Kasumi-1 (cell line): ENCODE data around the gene ID2.
A peak's percentile ranks its signal among the peaks of the same experiment; 100 is the strongest.

Experiments
- DNase-seq, 2 experiments: peaks; one replicate each; lab custom pipeline; 2025; lab: John Stamatoyannopoulos, UW

The ID2 gene, protein sequence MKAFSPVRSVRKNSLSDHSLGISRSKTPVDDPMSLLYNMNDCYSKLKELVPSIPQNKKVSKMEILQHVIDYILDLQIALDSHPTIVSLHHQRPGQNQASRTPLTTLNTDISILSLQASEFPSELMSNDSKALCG

DNA sequence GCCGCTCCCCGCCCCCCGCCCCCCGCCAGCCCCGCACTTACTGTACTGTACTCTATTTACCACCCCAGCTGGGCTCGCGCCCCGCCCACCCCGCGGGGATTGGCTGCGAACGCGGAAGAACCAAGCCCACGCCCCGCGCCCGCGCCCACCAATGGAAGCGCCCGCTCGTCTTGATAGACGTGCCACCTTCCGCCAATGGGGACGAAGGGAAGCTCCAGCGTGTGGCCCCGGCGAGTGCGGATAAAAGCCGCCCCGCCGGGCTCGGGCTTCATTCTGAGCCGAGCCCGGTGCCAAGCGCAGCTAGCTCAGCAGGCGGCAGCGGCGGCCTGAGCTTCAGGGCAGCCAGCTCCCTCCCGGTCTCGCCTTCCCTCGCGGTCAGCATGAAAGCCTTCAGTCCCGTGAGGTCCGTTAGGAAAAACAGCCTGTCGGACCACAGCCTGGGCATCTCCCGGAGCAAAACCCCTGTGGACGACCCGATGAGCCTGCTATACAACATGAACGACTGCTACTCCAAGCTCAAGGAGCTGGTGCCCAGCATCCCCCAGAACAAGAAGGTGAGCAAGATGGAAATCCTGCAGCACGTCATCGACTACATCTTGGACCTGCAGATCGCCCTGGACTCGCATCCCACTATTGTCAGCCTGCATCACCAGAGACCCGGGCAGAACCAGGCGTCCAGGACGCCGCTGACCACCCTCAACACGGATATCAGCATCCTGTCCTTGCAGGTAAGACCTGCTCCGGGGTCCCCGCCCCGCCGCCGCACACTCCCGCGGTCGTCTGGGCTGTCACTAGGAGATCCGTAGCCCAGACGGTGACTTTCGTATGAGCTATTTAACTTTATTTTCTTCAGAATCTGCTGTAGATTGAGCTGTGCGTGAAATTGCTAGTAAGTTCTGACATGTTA lies at the start of gene ID2:
Gene ID2, plus strand, starts transcription at position 271 of the 907 bp plus-strand sequence. Its CDS starts 110 bp downstream, at position 381.
- DNase-seq = peak; percentile 94 to 96

DNA sequence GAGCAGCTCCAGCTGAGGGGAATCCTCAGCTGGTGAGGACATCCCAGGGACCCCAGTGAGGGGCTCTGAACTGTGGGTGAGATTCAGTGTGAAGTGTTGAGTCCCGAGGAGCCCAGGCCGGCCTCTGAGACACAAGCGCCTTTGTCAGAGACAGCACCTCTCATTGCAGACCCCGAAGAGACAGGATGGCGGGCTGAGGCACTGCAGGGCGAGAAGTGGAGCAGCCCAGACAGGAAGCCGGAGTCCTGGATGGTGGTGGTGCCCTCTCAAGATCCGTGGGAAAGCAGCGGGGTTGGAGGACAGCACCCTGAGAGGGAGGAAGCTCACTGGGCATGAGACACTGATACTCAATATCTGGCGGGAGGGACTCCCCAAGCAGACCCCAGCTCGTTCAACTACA lies 49.1 kb upstream of the ID2 start:
- no peak for DNase-seq

DNA sequence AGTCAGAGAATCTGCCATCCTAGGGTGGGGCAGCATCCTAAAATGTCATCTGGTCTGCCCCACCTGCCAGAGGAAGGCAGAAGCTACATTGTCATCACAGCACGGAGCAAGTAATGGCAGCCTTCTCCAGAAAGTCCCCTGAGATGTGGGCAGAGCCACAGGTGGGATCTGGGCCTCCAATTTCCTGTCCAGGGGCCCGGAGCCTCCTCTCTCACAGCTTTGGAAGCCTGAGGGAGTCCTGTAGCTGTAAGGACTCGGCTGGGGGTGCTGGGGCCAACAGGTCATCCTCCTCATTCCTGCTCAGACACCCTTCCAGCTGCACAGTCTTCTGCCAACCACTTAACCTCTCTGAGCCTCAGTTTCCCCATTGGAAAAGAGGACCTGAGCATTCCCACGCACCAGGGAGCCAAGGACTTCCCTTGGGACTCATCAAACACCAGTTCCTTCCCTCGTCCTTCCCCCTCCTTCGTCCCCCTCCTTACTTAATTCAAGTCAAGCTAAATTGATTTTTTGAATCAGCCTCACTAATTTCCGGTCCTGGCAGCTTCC lies 48.6 kb upstream of the ID2 start:
- no peak for DNase-seq

DNA sequence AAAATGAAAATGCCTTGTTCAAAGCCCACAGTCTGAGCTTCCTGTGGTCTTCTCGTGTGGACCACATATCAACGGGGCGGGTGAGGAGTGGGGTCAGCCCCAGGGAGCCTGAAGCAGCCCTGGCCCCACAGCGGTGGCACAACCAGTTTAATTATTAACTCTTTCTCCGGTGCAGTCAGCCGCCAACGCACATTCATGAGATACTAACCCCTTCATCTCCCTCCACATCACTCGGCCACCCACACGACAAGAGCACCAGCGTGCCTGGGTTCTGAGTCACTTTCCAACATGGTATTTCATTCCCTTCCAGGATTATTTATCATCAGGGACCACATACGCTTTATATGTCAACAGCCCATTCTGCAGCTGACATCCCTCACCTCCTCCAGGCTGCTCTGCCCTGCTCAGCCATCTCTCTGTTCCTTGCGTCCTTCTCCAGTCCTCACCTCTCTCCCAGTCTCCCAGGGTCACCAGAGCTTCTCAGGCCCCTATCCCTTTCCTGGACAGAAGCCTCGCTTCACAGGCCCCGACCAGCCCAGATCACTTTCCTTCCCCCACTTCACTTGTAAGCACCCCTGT lies 48.0 kb upstream of the ID2 start:
- DNase-seq = no peak

DNA sequence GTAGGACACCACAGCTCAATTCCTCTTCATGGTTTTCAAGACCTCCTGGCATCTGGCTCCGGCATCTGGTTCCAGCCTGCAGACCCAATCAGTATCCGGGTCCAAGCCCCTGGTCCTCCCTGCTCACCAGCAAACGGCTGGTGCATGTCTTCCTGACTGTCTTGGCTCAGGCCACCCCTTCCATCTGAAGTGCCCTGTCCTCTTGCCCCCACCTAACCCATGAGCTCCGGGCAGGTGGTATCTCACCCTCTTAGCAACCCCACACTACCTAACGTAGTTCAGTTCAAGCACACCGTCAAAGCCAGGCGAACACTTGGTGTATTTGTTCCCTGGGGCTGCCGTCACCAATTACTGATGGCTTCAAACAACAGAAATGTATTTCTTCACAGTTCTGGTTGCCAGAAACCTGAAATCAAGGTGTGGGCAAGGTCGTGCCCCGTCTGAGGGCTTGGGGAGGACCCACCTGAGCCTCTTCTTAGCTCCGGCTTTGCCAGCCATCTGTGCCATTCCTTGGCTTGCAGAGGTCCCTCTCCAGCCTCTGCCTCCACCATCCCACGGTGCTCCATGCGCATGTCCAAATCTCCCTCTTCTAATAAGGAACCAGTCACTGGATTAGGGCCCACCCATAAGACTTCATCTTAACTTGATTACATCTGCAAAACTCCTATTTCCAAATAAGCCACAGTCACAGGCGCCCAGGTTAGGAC lies 47.2 kb upstream of the ID2 start:
- no peak for DNase-seq

DNA sequence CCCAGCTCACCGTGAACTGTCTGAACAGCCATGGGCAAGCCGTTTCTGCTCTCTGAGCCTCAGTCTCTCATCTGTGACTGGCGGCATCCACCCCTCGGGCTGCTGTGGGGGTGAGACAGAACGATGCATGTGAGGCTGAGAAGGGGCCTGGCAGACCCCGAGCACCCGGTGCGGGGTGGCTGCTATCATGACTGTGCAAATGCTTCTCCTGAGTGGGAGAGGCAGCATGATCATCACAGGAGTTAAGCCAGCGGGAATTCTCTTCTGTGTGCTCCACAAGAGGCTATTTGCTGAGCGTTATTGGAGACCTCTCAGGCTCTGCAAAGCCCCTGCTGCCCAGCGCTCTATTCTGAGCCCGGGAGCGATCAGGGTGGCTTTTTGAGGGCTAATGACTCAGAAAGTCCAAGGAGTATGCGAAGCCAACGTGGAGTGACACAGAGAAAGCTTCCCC lies 45.8 kb upstream of the ID2 start:
- no peak for DNase-seq

DNA sequence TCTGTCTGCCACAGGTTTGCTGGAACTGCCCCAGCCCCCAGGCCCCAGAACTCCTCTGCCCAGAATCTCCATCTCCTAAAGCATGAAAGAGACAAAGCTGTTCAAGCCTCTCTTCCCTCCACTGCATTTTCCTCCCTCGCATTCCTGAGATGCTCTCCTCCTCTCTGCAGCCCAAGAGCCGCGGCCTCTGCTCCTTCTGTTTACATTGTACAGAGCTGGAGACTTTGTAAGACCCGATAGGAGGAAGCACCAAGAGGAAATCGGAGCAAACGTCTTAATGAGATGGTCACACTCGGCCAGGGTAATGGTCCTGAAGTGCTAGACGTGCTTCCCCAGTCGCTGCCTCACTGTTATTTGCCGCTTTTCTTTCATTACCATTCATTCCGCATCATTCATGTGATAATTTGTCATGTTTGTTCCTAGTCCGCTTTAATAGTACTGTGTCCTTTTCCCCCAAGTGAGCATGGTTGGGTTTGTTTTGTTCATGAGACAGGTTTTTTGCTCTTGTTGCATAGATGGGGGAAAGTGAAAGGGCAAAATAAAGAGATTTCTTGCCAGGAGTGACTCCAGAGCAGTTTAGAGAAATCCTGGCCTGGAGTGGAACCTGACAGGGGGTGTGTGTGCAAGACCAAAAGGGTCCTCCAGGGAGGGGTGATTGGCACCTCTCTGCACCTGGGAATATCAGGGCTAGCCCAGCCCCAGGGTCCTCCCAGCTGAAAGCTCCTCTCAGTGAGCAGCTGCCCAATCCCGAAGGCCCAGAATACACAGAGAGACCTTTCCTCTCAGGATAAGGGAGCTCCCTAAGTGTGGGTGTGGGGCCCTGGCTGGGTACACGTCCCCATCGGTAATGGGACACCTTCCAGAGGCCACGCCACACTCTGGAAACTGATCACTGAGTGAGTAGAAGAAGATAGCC lies 44.9 kb upstream of the ID2 start:
- no peak for DNase-seq

DNA sequence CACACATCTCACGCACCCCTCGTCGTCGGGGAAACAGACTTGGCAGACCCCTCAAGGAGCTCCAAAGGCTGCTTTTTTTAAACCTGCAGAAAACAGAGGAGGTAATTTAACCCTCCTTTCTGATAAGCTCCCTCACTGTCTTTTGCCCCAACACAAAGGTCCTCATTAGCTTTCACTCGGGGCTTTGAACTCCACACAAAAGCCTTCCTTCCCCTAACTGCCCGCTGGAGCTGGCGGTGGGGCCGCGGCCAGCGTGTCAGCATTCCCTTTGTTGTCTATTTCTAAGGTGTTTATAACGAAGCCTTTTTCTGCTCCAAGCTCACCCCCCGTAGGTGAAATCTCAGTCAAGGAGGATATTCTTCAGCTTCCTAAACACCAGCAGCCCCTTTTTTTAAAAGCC lies 43.5 kb upstream of the ID2 start:
- DNase-seq = no peak

DNA sequence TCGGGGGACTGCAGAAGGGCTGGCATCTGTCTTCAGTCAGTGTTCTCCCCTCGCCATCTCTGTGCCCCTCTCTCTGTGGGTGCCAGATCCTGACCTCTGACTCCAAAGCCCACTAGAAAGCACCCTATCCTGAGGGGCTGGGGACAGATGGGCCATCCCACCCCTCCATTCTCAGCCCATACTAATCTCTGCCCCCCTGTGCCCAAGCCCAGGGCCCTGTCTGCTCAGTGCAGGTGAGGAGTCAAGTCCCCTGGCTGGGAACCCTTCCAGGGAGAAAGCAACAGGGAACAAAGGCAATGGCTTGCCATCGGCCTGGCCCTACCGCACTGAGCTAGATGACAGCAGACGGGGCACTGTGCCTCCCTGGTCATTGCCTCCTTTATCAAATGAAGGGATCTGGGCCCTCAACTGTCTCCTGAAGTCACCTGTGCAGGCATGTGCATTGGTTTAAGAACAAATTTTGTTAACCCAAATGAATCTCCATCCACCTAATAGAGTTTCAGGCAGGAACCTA lies 42.7 kb upstream of the ID2 start:
- DNase-seq = no peak

DNA sequence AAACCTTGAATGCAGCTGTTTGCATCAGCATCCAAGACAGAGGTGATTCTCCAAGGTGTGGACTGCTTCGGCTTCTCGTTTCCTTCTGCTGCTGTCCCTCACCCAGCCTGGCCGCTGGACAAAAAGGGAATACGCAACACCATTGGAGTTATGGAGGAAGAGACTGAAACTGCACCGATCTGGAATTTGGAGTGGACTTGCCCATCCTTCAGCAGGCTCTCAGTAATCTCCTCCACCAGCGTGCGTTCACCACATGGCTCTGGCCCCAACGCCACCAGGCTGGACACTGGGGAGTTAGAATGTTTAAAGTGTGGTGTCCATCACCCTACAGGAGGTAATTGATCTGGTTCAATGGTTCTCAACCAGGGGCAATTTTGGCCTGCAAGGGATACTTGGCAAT lies 41.4 kb upstream of the ID2 start:
- DNase-seq = no peak

DNA sequence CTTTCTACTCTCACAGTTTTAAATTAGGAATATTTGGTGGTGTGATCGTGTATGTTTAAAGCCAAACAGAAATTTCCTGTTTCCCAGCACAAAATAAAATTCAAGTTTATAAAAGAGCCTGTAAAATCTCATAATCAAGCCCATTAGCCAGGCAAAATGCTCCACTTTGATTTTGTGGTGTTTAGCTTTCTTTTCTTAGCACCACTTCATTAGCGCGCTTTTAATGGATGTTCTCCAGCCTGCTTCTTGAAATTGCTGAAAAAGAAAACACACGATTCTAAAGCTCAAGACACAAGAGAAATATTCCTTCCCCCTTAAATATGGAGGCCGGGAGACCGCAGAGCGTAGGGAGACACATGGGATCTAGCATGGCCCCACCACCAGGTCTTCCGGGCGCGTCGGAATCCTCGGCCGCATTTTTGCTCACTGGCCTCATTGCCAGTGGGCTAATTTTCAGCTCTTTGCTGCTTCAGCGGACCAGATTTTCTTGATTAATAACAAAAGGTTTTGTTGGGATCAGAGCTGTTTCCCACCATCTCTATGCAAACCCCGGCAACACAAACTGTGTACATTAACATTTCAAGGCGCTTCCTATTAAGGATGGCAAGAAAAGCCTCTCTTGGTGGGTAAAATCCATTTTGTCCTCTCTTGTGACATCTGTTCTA lies 40.4 kb upstream of the ID2 start:
- no peak for DNase-seq

DNA sequence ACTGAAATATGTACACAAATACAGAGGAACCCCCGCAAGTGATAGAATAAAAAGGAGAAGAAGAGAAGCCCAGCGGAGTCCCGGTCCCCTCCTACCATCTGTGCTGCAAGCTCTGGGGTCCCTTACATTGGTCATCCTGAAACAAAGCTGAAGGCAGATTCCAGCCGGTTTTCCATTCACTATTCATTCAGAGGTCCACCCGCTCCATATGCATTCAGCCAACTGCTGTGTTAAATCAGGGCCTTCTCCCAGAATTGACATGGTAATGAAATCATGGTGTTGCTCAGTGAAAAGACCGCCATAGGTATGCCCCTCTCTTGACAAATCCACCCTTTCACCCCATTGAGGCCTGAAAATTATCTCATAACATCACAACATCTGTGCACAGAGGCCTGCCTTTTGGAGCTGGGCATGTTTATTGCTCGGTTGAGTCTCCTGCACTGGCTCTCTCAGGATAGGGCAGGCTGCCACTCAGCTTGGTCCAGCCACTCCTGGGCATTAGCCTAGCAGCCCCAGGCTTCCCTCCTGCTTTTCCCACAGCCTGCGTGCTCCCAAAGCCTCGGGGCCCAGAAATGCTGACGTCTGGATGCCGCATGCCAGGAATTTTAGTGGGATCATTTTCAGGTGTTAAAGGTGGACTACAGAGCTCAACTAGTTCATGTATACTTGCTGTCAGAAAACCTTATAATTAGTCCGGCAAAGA lies 39.3 kb upstream of the ID2 start:
- no peak for DNase-seq

DNA sequence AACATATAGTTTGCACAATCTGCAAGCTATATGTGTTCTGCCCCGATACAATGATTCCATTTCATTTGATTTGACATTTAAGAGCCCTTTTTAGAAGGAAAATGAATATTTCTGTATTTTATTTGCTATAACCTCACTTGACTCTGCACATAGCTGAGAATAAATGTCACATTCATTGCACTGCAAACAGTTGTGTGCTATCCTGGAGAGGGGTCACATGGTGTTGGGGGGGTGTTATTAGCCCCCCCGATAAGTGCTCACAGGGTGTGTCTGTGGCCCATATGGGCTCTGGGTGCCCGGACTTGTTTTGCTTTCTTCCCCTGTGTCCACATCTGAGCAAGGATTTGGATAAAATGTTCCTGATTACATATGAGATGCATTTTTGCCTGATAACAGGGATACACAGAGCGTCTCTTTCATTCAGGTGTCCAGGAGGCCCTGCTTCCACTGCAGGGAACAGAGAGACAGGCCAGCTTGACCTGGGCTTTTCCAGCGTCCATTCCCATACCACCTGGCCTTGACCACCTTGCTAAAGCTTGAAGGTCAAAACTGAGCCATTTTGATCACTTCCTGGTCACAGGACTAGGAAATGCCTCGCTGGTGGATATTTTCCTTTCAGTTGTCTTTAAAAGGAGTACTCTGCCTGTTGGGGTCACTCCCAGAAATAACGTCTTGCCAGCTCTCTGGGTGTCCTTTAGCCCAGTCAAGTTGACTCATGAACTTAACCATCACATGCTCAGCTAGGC lies 38.4 kb upstream of the ID2 start:
- no peak for DNase-seq

DNA sequence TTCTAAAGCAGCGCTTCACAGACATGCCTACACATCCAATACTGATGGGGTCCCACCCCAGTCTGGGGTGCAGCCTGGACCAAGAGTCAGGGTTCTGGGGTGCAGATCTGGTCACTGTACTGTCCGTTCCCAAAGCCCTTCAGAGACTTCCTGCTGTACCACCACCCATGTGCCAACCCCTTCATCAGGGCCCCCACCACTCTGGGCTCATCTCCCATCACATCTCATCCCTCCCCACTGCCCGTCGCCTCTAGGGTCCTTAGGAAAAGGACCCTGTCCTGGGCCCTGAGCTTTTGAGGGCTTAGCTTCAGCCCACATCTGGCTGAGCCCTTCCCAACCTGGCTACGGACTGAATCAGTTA lies 37.9 kb upstream of the ID2 start:
- DNase-seq = no peak

DNA sequence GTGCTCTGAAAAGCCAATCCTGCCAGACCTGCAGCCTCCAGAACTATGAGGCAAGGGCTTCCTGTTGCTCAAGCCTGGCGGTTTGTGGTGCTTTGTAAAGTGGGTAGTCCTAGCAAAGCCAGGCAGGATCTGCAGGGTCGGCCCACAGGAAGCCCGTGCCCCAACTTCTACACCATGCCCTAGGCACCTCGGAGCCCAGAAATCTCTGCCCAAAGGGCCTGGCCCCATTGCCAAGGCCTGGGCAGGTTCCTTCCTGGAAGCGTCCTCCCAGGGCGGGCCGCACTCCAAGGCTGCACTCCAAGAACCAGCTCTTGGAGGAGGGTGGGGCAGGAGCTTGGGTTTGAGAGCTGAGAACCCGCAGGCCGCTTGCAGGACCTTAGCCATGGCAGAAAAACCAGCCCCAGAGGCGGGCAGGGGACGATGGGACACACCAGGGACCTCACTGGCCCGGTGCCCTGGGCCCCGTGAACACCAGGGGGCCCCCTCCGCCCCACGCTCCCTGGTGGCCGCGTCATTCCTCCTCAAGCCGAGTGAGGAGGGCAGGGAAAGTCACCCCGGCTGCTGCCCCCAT lies 37.2 kb upstream of the ID2 start:
- DNase-seq = peak; percentile 55 to 69

DNA sequence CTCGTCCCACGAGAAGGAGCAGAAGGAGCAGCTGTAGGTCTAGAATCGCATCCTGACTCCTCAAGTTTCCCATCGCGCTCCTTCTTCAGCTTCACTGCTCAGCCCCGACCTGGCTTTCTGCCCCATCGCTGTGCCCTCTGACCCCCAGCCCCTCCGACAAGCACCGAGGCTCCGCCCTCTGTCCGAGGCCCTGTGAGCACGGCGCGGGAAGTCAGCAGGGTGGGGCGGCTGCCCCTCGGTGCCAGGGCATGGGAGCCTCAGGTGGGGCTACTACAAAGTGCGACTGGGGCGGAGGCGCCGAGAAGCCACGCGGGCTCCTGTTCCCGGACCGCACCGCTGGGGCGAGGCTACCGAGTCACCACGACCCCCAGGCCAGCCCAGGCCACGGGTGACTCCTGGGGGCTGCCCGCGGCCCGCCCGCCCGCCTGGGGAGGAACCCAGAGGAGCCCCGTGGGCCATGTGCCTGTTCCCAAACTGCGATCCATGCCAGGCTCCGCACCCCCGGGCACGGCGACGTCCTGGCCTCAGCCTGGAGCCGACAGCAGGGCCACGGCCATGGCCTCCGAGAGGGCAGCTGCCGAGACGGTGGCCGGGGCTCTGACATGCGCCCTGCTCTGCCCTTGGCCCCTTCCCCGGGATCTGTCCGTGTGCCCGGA lies 36.6 kb upstream of the ID2 start:
- DNase-seq = no peak

DNA sequence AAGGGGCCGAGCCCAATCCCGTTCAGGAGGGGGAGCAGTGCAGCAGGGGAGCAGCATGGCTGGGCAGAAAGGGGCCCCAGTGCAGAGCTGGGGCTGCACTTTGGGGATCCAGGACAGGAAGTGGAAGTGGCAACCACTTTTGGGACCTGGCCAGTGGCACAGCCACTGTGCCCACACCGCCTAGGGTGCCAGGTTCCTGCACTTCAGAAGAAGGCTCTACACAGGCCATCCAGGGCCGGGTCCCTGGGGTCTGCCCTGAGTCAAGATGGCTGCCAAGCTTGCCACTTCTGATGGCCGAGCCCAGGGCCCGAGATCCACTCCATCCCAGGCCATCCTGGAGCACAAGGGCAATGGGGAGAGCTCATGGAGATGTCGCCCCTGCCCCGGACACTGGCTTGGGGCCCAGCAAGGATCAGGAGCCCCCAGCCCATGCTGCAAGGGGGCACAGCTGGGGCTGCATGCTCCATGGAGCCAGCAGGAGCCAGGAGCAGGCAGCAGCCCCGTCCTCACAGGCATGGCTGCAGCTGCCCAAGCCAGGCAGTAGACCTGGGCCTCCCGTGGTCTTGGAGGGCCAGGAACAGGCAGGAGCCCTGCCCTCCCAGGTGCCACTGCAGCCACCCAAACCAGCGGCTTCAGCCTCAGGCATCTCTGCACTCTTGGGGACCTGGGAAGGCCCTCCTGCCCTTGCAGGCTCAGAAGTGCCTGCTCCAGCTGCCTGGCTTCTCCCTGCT lies 35.0 kb upstream of the ID2 start:
- DNase-seq = no peak

DNA sequence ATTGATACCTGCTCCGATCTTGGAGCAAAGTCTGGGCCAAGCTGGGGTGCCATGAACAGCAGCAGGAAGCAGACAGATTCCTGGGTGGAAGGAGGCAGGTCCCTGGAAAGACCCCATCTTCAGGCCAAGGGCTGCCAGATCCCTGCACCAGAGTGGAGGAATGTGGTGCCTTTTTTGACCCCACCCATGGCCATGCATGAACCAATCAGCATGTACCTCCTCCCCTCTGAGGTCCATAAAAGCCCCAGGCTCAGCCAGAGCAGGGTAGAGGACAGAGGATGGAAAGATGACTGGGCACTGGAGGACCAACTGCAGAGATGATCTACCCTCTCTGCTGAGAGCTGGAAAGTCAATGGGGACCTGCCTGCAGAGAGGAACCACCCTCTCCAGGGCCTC lies 34.4 kb upstream of the ID2 start:
- no peak for DNase-seq
